GM12878 (cell line): Measurements from ENCODE around the gene SKAP1. TPM values are rescaled to one million over a fixed set of nuclear protein-coding genes. Genes with fewer than 3 reads are reported as not detected.

ENCODE experiments used
- ATAC-seq: fragments of 200-7000 bp; cut with Tn5 transposase; 3 replicates; pipeline ENCODE4 v1.9.1; 2020; ENCODE audit warnings: mild to moderate bottlenecking, moderate library complexity
- BruUV-seq: library from RNA; stranded (reverse); fragments of 400-500 nt; replicated peaks from 2 replicates; lab custom pipeline; 2021; lab: Mats Ljungman, UMichigan
- CTCF ChIA-PET: fragments of 300-600 bp; sonication (Branson Sonifier 250); formaldehyde crosslinking; extraction: SDS; loops from one replicate; lab custom pipeline; 2021; ENCODE audit warnings: inconsistent platforms; lab: Yijun Ruan, JAX
- POLR2A ChIA-PET: fragments of 350-600 bp; formaldehyde crosslinking; extraction: SDS; loops from one replicate; lab custom pipeline; 2021; ENCODE audit warnings: inconsistent platforms; lab: Charles Lee
- RAD21 ChIA-PET: fragments of 300-600 bp; sonication (Branson Sonifier 250); formaldehyde crosslinking; loops from one replicate; lab custom pipeline; 2023; ENCODE audit warnings: antibody characterized with exemption; ENCODE audit not compliant: unreplicated experiment; lab: Charles Lee
- SMC1A ChIA-PET: fragments of 300-600 bp; sonication (Branson Sonifier 250); formaldehyde crosslinking; loops from one replicate; lab custom pipeline; 2023; ENCODE audit not compliant: unreplicated experiment, uncharacterized antibody; lab: Charles Lee
- DNase-seq: peaks from one replicate; pipeline ENCODE4 v3.0.0-alpha.2; 2011; ENCODE audit warnings: low read depth, low spot score
- FAIRE-seq: peaks from 3 replicates; lab custom pipeline; 2011; peaks lifted over from hg19 to GRCh38; lab: Jason Lieb, UNC
- H2AFZ ChIP-seq: 2 replicates; pipeline ENCODE4 v1.6.0; 2011; ENCODE audit warnings: low read depth, low read length, control low read depth; ENCODE audit not compliant: control insufficient read depth
- H3K27ac ChIP-seq: 2 replicates; pipeline ENCODE4 v1.5.1; 2011; ENCODE audit warnings: control low read depth; ENCODE audit not compliant: control insufficient read depth, insufficient read depth
- H3K27me3 ChIP-seq, 2 experiments: replicated peaks in 1 of 2; 2 replicates each; pipeline versions ENCODE4 v1.6.0 to v1.6.1; 2011; ENCODE audit warnings: low read length in 1 of 2; ENCODE audit not compliant: control insufficient read depth in 2 of 2, insufficient read depth in 2 of 2
- H3K36me3 ChIP-seq, 2 experiments: 2 replicates each; pipeline ENCODE4 v1.5.1; 2011; ENCODE audit warnings: low read length in 1 of 2; ENCODE audit not compliant: control insufficient read depth in 2 of 2, insufficient read depth in 2 of 2
- H3K4me1 ChIP-seq: 2 replicates; pipeline ENCODE4 v1.6.1; 2011; ENCODE audit warnings: mild to moderate bottlenecking, low read length, moderate library complexity, mixed read lengths; ENCODE audit not compliant: control insufficient read depth, insufficient read depth
- H3K4me2 ChIP-seq: 2 replicates; pipeline ENCODE4 v1.6.0; 2011; ENCODE audit warnings: control low read depth; ENCODE audit not compliant: control insufficient read depth, insufficient read depth
- H3K4me3 ChIP-seq: fragments of 200-600 bp; sonication (generic); 2 replicates; pipeline ENCODE4 v1.5.1; 2016
- H3K79me2 ChIP-seq: 2 replicates; pipeline ENCODE4 v1.6.0; 2011; ENCODE audit warnings: low read length; ENCODE audit not compliant: control insufficient read depth, insufficient read depth
- H3K9ac ChIP-seq: 2 replicates; pipeline ENCODE4 v1.8.0; 2011; ENCODE audit warnings: low read length, control low read depth, mixed read lengths; ENCODE audit not compliant: control insufficient read depth, insufficient read depth
- H3K9me3 ChIP-seq: replicated peaks from 3 replicates; pipeline ENCODE4 v1.5.1; 2011; ENCODE audit warnings: mild to moderate bottlenecking, low read length; ENCODE audit not compliant: control insufficient read depth, insufficient read depth
- H4K20me1 ChIP-seq: 2 replicates; pipeline ENCODE4 v1.6.0; 2011; ENCODE audit not compliant: control insufficient read depth, insufficient read depth
- EGR1 ChIP-seq, 2 experiments: IDR thresholded peaks; 1 replicate in 1 of 2; 2 replicates in 1 of 2; pipeline ENCODE4 v1.6.1; 2011 to 2012; ENCODE audit warnings: low read depth in 2 of 2, low read length in 2 of 2, borderline replicate concordance in 1 of 2, mild to moderate bottlenecking in 1 of 2, moderate library complexity in 1 of 2
- GABPA ChIP-seq: IDR thresholded peaks from 2 replicates; pipeline ENCODE4 v1.6.1; 2014; ENCODE audit warnings: antibody characterized with exemption, low read depth, mild to moderate bottlenecking, inconsistent platforms
- KDM1A ChIP-seq: fragments of 200-600 bp; sonication (generic); IDR thresholded peaks from 2 replicates; pipeline ENCODE4 v1.6.1; 2016; ENCODE audit warnings: borderline replicate concordance
- MEF2A ChIP-seq: IDR thresholded peaks from 2 replicates; pipeline ENCODE4 v1.6.1; 2011; ENCODE audit warnings: low read depth, mild to moderate bottlenecking, low read length, moderate library complexity; ENCODE audit not compliant: insufficient read depth
- MXI1 ChIP-seq: fragments of 150-350 bp; IDR thresholded peaks from 2 replicates; pipeline ENCODE4 v1.6.1; 2011; ENCODE audit warnings: low read depth, mild to moderate bottlenecking, inconsistent platforms, low read length, improper control_type of control experiment
- NR2F1 ChIP-seq: fragments of 450-650 bp; conservative IDR thresholded peaks from 2 replicates; pipeline ENCODE4 v1.6.1; 2017; ENCODE audit warnings: mild to moderate bottlenecking
- POLR2AphosphoS5 ChIP-seq: IDR thresholded peaks from 2 replicates; pipeline ENCODE4 v1.6.1; 2011; ENCODE audit warnings: mild to moderate bottlenecking, low read length, inconsistent platforms
- SRF ChIP-seq, 2 experiments: IDR thresholded peaks; 2 replicates each; pipeline ENCODE4 v1.6.1; 2011; ENCODE audit warnings: low read depth in 2 of 2, low read length in 2 of 2, mild to moderate bottlenecking in 1 of 2, moderate library complexity in 1 of 2
- ZBTB40 ChIP-seq: fragments of 450-650 bp; IDR thresholded peaks from 2 replicates; pipeline ENCODE4 v1.6.1; 2016; ENCODE audit warnings: mild to moderate bottlenecking, moderate library complexity, borderline replicate concordance
- ZNF687 ChIP-seq: fragments of 450-650 bp; IDR thresholded peaks from 2 replicates; pipeline ENCODE4 v1.6.1; 2017; ENCODE audit warnings: mild to moderate bottlenecking, moderate library complexity
- WGBS: methylation state at CpG from one replicate; pipeline ENCODE4 v1.1.6; 2016; ENCODE audit warnings: low lambda C conversion rate; ENCODE audit not compliant: insufficient replicate concordance, insufficient coverage; ENCODE audit errors: missing lambda C conversion rate; 5-methylcytosine and 5-hydroxymethylcytosine counted together
- in situ Hi-C: fragments of 300-500 bp; cut with MboI; formaldehyde crosslinking; loops from 9 replicates; pipeline ENCODE4 v1.14.3; 2018; ENCODE audit warnings: mixed read lengths
- intact Hi-C: fragments of 100-400 bp; cut with micrococcal nuclease; formaldehyde crosslinking; loops from one replicate; pipeline ENCODE4 v1.14.2; 2022; ENCODE audit not compliant: unreplicated experiment
- polyA plus RNA-seq, 11 experiments: library from polyadenylated mRNA; depleted of rRNA in 4 of 11; unstranded in 6 of 11; stranded (reverse) in 5 of 11; fragments of >200 nt; fragmentation: Nextera tagmentation in 4 of 11; fragmentation: Illumina TruSeq in 1 of 11; extraction: Ambion mirVana in 4 of 11; extraction: Trizol in 1 of 11; gene quantifications; 1 replicate in 1 of 11; 2 replicates in 10 of 11; pipeline versions ENCODE4 v1.2.1 to v1.2.3, GENCODE V29; 2011 to 2016; ENCODE audit warnings: inconsistent platforms in 2 of 11, missing spikeins in 2 of 11, low read depth in 1 of 11
- total RNA-seq, 4 experiments: library from RNA; depleted of rRNA in 3 of 4; stranded (reverse); fragments of >200 nt in 3 of 4; fragmentation: Illumina TruSeq in 1 of 4; extraction: Trizol in 1 of 4; gene quantifications; 2 replicates each; pipeline versions ENCODE4 v1.2.1 to v1.2.3, GENCODE V29; 2013 to 2021
- TF ChIP-seq, protein P1 (sequence below): fragments of 450-650 bp; IDR thresholded peaks from 2 replicates; pipeline ENCODE4 v1.6.1; 2017; ENCODE audit warnings: low read depth, mild to moderate bottlenecking, moderate library complexity

Gene SKAP1
- total and polyA plus RNA-seq, 10 of the 15 experiments (the other 5 are each of a cell fraction or from before 2014, with no cell fraction given), result 17.1 to 97.6 (median 35.9) TPM

DNA sequence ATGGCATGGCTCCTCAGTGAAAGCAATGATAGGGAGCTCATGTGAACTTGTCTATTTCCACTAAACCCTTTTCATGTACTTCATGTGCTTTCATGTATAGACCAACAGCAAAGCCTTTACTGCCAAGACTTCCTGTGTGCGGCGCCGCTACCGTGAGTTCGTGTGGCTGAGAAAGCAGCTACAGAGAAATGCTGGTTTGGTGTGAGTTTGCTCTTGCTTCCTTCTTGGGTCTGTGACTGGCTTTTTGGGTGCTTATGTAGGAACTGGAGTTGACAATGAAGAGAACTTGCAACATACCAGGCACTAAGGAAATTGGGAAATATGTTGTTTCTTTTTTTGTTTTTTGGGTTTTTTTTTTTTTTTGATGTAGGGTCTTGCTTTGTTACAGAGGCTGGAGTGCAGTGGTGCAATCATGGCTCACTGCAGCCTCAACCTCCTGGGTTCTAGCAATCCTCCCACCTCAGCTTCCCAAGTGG is 316.8 kb downstream of the SKAP1 start:
- peak overlapping the region; percentile 52 for H2AFZ ChIP-seq
- DNase-seq (peak; percentile 71), FAIRE-seq (peak; percentile 94), ATAC-seq (peak; percentile 55)
- peak overlapping the region; percentile 93 for H3K27ac ChIP-seq
- H3K9me3 ChIP-seq, result no peaks in the 10 kb centered on the region
- ChIA-PET RAD21 (interaction anchor here (0.9 to 8.4 kb wide), 9 partner anchors 11 to 126 kb away, joined by 3 to 113 read pairs (median 16); partner anchors contain the start of genes CBX1 and NFE2L1), SMC1A (interaction anchor here (0.8 to 7.5 kb wide), 10 partner anchors 10 to 480 kb away, joined by 3 to 66 read pairs (median 8); partner anchors contain the start of genes CBX1, HOXB5 and NFE2L1), CTCF (interaction anchor here (0.5 to 33.4 kb wide), 19 partner anchors 10 to 500 kb away, joined by 3 to 525 read pairs (median 5); partner anchors contain the start of gene CBX1), POLR2A (interaction anchor here (0.6 to 3.7 kb wide), 22 partner anchors 10 to 474 kb away, joined by 3 to 32 read pairs (median 4); partner anchors contain the start of genes CBX1 and NFE2L1)
- BruUV-seq, result no TSS peak
- H3K9ac ChIP-seq, result peak overlapping the region; percentile 85
- no peaks in the 10 kb centered on the region; the same call in none of the 2 replicates for H3K4me1 ChIP-seq
- in situ Hi-C loops, result no loop called here
- H3K4me3 ChIP-seq, result peak overlapping the region; percentile 97
- H3K36me3 ChIP-seq, result peaks cover 2 to 4% of the 10 kb centered on the region in 2 experiments; a peak in 3 of 4 replicates
- WGBS, result under 1% methylated on average over 5 of the region's 5 CpGs
- intact Hi-C loops, result no loop called here
- no peaks in the 10 kb centered on the region for H3K27me3 ChIP-seq
- peak overlapping the region; percentile 83 for H3K4me2 ChIP-seq
- H4K20me1 ChIP-seq, result no peaks in the 10 kb centered on the region
- peaks cover 74% of the 10 kb centered on the region for H3K79me2 ChIP-seq
- TF ChIP-seq ZNF687 (peak; percentile 67), MEF2A (0 out of 2 replicates have a peak, but pooled peaks have one; percentile 37), KDM1A (no peak), MXI1 (peak; percentile 39; the same call in 1 of the 2 replicates), POLR2AphosphoS5 (peak; percentile 69; the same call in 1 of the 2 replicates), EGR1 (IDR thresholded peaks at IDR 0.05; ENCODE audit: borderline replicate concordance in 1 of 2, low read depth in 2 of 2, low read length in 2 of 2) (no peak), GABPA (no peak), NR2F1 (no peak), ZBTB40 (no peak), SRF (IDR thresholded peaks at IDR 0.05; ENCODE audit: low read depth in 2 of 2, low read length in 2 of 2) (no peak)
- TF ChIP-seq, protein P1, sequence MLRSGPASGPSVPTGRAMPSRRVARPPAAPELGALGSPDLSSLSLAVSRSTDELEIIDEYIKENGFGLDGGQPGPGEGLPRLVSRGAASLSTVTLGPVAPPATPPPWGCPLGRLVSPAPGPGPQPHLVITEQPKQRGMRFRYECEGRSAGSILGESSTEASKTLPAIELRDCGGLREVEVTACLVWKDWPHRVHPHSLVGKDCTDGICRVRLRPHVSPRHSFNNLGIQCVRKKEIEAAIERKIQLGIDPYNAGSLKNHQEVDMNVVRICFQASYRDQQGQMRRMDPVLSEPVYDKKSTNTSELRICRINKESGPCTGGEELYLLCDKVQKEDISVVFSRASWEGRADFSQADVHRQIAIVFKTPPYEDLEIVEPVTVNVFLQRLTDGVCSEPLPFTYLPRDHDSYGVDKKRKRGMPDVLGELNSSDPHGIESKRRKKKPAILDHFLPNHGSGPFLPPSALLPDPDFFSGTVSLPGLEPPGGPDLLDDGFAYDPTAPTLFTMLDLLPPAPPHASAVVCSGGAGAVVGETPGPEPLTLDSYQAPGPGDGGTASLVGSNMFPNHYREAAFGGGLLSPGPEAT, result no peak
